ENCODE data around the gene ZDHHC14. TPM values are rescaled to one million over a fixed set of nuclear protein-coding genes. Genes with fewer than 3 reads are reported as not detected.

Gene ZDHHC14
- total RNA-seq, 1 experiment from 2014 or later: 3.2 TPM

GRCh38 chr6:157602521-157603295 lies 221.7 kb downstream of the ZDHHC14 start:
- intact Hi-C loops (cut with micrococcal nuclease; ENCODE audit: unreplicated experiment): no loop called here
- no TSS peak for BruUV-seq (replicated peaks)
- POLR2A ChIA-PET (ENCODE audit: low non-redundant PET): no interaction called here

GRCh38 chr6:157603314-157603940 lies 222.4 kb downstream of the ZDHHC14 start:
- no peak for TF ChIP-seq EZH2 (IDR thresholded peaks at IDR 0.05; ENCODE audit: borderline replicate concordance, low read depth, low read length, poor library complexity, severe bottlenecking)
- TF ChIP-seq CTCF (conservative IDR thresholded peaks at IDR 0.05; ENCODE audit: low read depth, low read length): no peak
- H3K4me1 ChIP-seq (ENCODE audit: insufficient read depth, low read length, poor library complexity, severe bottlenecking): no peaks in the 10 kb centered on the region
- no peak for DNase-seq (ENCODE audit: low spot score)
- ChIA-PET POLR2A (ENCODE audit: low non-redundant PET) (interaction anchor here (0.6 kb wide), 1 partner anchor 1334 kb away, joined by 5 read pairs; no protein-coding TSS in a partner anchor), CTCF (no interaction called here)
- H3K36me3 ChIP-seq (ENCODE audit: insufficient read depth, low read length, poor library complexity, severe bottlenecking): no peaks in the 10 kb centered on the region
- no peak overlapping the region for H3K27ac ChIP-seq (ENCODE audit: low read depth, low read length, poor library complexity, severe bottlenecking)
- H3K9me3 ChIP-seq (ENCODE audit: low read depth, low read length, poor library complexity, severe bottlenecking): no peaks in the 10 kb centered on the region
- H3K4me3 ChIP-seq (ENCODE audit: low read depth, low read length, poor library complexity, severe bottlenecking): no peak overlapping the region
- BruUV-seq (replicated peaks): no TSS peak
- H3K27me3 ChIP-seq (replicated peaks; ENCODE audit: insufficient read depth, low read depth, low read length, poor library complexity): no peaks in the 10 kb centered on the region
- intact Hi-C loops (cut with micrococcal nuclease; ENCODE audit: unreplicated experiment): no loop called here

More at GRCh38 chr6:157602521-157603295, 221.7 kb downstream of the ZDHHC14 start:
- CTCF ChIA-PET: no interaction called here
- no peaks in the 10 kb centered on the region for H3K27me3 ChIP-seq (replicated peaks; ENCODE audit: insufficient read depth, low read depth, low read length, poor library complexity)
- DNase-seq (ENCODE audit: low spot score): no peak
- H3K9me3 ChIP-seq (ENCODE audit: low read depth, low read length, poor library complexity, severe bottlenecking): no peaks in the 10 kb centered on the region
- no peak overlapping the region for H3K27ac ChIP-seq (ENCODE audit: low read depth, low read length, poor library complexity, severe bottlenecking)
- H3K4me3 ChIP-seq (ENCODE audit: low read depth, low read length, poor library complexity, severe bottlenecking): no peak overlapping the region
- no peaks in the 10 kb centered on the region for H3K4me1 ChIP-seq (ENCODE audit: insufficient read depth, low read length, poor library complexity, severe bottlenecking)
- TF ChIP-seq EZH2 (IDR thresholded peaks at IDR 0.05; ENCODE audit: borderline replicate concordance, low read depth, low read length, poor library complexity, severe bottlenecking) (no peak), CTCF (conservative IDR thresholded peaks at IDR 0.05; ENCODE audit: low read depth, low read length) (no peak)
- no peaks in the 10 kb centered on the region for H3K36me3 ChIP-seq (ENCODE audit: insufficient read depth, low read length, poor library complexity, severe bottlenecking)

- intact Hi-C loops (cut with micrococcal nuclease; ENCODE audit: unreplicated experiment): no loop called here
- no peaks in the 10 kb centered on the region for H3K36me3 ChIP-seq (ENCODE audit: insufficient read depth, low read length, poor library complexity, severe bottlenecking)
- no peak overlapping the region for H3K4me3 ChIP-seq (ENCODE audit: low read depth, low read length, poor library complexity, severe bottlenecking)
- TF ChIP-seq CTCF (conservative IDR thresholded peaks at IDR 0.05; ENCODE audit: low read depth, low read length) (no peak), EZH2 (IDR thresholded peaks at IDR 0.05; ENCODE audit: borderline replicate concordance, low read depth, low read length, poor library complexity, severe bottlenecking) (no peak)
- ChIA-PET POLR2A (ENCODE audit: low non-redundant PET) (interaction anchor here (0.6 kb wide), 1 partner anchor 1333 kb away, joined by 5 read pairs; no protein-coding TSS in a partner anchor), CTCF (no interaction called here)
- DNase-seq (ENCODE audit: low spot score): no peak
- no peak overlapping the region for H3K27ac ChIP-seq (ENCODE audit: low read depth, low read length, poor library complexity, severe bottlenecking)
- no peaks in the 10 kb centered on the region for H3K9me3 ChIP-seq (ENCODE audit: low read depth, low read length, poor library complexity, severe bottlenecking)
- H3K4me1 ChIP-seq (ENCODE audit: insufficient read depth, low read length, poor library complexity, severe bottlenecking): no peaks in the 10 kb centered on the region
- no TSS peak for BruUV-seq (replicated peaks)
- no peaks in the 10 kb centered on the region for H3K27me3 ChIP-seq (replicated peaks; ENCODE audit: insufficient read depth, low read depth, low read length, poor library complexity)
Measured at GRCh38 chr6:157603971-157604370, 223.0 kb downstream of the ZDHHC14 start.

Data from A673 (cell line).